ENCODE results near the gene GALNT18.

DNA sequence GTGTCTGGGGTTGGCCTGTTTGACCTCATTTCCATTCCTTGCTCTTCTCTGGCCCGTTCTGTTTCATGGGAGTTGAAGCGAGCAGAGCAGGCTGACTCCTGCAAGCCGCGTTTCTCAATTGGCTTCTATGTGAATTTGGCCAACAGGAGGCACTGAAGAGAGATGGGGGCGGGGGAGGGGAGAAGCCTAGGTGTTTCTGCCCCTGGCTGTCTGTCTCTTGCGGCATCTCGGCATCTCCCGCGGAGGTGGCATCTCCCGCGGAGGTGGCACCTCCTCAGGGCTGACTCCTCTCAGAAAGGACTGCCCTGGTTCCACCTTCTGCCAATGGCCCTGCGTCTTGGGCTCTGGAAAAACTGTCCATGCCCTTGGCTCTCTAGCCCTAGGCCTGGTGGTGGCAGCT lies 143.1 kb downstream of the GALNT18 start:
- TF ChIP-seq EZH2 (IDR thresholded peaks at IDR 0.05; ENCODE audit: low read length): no peak
- TF ChIP-seq, protein P1, sequence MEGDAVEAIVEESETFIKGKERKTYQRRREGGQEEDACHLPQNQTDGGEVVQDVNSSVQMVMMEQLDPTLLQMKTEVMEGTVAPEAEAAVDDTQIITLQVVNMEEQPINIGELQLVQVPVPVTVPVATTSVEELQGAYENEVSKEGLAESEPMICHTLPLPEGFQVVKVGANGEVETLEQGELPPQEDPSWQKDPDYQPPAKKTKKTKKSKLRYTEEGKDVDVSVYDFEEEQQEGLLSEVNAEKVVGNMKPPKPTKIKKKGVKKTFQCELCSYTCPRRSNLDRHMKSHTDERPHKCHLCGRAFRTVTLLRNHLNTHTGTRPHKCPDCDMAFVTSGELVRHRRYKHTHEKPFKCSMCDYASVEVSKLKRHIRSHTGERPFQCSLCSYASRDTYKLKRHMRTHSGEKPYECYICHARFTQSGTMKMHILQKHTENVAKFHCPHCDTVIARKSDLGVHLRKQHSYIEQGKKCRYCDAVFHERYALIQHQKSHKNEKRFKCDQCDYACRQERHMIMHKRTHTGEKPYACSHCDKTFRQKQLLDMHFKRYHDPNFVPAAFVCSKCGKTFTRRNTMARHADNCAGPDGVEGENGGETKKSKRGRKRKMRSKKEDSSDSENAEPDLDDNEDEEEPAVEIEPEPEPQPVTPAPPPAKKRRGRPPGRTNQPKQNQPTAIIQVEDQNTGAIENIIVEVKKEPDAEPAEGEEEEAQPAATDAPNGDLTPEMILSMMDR (optimal IDR thresholded peaks at IDR 0.05 in 1 of 3, IDR thresholded peaks at IDR 0.05 in 1 of 3, conservative IDR thresholded peaks at IDR 0.05 in 1 of 3; ENCODE audit: extremely low read depth in 1 of 3, insufficient read depth in 2 of 3, low read length in 3 of 3): peak in 2 of 3 experiments; percentile 12 to 21

Data from keratinocyte (primary cell).